ENCODE results near the gene ARSB.

GRCh38 chr5:78758169-78758839 lies 226.8 kb downstream of the ARSB start:
- TF ChIP-seq, protein P1, sequence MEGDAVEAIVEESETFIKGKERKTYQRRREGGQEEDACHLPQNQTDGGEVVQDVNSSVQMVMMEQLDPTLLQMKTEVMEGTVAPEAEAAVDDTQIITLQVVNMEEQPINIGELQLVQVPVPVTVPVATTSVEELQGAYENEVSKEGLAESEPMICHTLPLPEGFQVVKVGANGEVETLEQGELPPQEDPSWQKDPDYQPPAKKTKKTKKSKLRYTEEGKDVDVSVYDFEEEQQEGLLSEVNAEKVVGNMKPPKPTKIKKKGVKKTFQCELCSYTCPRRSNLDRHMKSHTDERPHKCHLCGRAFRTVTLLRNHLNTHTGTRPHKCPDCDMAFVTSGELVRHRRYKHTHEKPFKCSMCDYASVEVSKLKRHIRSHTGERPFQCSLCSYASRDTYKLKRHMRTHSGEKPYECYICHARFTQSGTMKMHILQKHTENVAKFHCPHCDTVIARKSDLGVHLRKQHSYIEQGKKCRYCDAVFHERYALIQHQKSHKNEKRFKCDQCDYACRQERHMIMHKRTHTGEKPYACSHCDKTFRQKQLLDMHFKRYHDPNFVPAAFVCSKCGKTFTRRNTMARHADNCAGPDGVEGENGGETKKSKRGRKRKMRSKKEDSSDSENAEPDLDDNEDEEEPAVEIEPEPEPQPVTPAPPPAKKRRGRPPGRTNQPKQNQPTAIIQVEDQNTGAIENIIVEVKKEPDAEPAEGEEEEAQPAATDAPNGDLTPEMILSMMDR (IDR thresholded peaks at IDR 0.05): no peak
- no peak for TF ChIP-seq POLR2A (IDR thresholded peaks at IDR 0.05)
